ENCODE data around the gene POLR2L.

Gene POLR2L

GRCh38 chr11:826836-827145, 15.5 kb downstream of the POLR2L start:
- DNase-seq (ENCODE audit: low spot score) = no peak

DNA sequence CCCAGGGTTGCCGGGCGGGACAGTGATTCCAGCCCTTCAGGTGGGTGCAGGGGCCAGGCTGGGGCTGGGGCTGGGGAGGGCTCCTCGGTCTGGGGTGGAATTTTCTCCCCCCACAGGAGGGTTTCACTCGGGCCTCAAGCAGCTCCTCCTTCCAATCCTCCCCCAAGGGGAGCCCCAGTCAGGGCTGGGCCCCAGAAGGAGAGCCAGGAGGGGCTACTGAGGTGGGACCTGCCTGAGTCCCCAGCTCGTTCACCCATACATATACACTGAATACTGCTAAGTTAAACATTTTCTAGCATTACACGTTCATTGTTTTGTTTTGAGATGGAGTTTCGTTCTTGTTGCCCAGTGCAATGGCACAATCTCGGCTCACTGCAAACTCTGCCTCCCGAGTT, 16.1 kb downstream of the POLR2L start:
- no peak for DNase-seq (ENCODE audit: low spot score)

GRCh38 chr11:825366-826226, 16.7 kb downstream of the POLR2L start:
- DNase-seq (ENCODE audit: low spot score) = no peak

DNA sequence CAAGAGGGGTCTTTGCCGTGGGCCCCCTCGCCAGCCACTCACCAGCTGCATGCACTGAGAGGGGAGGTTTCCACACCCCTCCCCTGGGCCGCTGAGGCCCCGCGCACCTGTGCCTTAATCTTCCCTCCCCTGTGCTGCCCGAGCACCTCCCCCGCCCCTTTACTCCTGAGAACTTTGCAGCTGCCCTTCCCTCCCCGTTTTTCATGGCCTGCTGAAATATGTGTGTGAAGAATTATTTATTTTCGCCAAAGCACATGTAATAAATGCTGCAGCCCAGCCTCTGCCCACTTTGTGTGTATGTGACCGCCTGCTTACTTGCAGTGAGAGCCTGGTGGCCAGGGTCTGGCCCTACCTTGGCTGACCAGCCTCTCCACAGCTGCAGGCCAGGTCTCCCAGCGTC, 17.4 kb downstream of the POLR2L start:
- no peak for DNase-seq (ENCODE audit: low spot score)

- DNase-seq (ENCODE audit: low spot score) = peak; percentile 60
These were observed 17.9 kb downstream of the POLR2L start for GRCh38 chr11:824292-824880.

GRCh38 chr11:823441-824291, 18.7 kb downstream of the POLR2L start:
- DNase-seq (ENCODE audit: low spot score) = no peak

- no peak for DNase-seq (ENCODE audit: low spot score)
These were observed 20.6 kb downstream of the POLR2L start for GRCh38 chr11:821512-822371.

DNA sequence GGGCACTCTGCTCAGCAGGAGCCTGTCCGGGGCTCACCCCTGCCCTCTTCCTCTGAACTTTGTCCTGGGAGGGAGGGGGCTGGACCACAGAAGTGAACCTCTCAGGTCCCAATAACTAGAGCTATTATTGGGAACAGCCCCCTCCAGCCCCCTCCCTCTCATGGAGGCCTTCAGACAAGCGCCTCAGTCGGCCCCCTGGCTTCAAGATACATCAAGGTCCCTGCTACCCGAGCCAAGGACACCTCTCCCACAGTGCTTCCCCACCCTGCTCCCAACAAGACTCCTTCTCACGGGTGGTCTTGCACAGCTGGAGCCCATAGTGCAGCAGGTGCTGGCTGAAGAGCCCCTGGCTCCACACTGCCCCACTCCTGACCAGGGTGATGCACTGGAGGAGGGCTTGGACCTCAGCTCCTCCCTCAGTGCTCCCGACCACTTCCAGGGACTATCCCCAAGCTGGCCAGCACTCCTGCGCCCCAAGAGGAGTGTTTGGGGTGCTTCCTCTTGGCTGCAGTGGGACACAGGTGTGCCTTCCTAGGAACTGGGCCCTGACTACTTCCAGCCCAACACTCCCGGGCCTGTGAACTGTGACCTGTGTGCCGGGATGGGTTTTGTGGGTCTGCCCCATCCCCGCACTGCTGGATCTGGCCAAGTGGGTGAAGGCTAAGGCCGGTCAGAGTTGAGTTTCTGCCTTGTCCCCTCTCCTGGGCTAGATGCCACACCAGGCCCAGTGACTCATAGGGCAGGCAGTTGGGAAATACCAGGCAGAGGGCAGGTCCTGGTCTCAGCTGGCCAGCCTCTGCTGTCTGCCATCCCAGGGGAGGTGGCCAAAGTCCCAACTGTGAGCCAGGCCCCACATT, 21.4 kb downstream of the POLR2L start:
- DNase-seq (ENCODE audit: low spot score) = no peak

GRCh38 chr11:819943-820649, 22.2 kb downstream of the POLR2L start:
- DNase-seq (ENCODE audit: low spot score) = no peak

DNA sequence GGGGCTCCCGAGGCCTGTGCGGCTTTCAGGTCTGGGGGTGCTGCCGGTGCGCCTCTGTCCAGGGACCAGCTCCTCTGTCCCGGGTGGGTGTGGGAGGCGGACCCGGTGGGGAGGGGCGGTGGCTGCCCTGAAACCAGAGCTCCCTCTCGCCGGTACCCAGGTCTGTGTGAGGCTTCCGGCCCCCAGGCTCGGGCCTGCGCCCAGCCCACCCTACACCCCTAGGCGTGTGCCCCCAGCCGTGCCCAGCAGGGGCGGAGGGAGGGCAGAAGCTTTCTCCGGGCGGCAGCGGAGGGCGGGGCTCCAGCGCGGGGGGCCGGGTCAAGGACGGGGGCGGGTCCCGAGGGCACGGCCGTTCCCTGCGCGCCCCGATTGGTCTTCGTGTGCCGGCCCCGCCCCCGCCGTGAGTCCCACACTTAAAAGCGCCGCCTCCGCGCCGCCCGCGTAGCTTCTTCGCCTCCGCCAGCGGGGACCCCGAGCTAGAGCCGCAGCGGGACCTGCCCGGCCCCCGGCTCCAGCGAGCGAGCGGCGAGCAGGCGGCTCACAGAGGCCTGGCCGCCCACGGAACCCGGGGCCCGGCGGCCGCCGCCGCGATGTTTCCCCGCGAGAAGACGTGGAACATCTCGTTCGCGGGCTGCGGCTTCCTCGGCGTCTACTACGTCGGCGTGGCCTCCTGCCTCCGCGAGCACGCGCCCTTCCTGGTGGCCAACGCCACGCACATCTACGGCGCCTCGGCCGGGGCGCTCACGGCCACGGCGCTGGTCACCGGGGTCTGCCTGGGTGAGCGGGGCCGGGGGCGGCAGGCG, 23.0 kb downstream of the POLR2L start:
- peak; percentile 91 for DNase-seq (ENCODE audit: low spot score)

DNA sequence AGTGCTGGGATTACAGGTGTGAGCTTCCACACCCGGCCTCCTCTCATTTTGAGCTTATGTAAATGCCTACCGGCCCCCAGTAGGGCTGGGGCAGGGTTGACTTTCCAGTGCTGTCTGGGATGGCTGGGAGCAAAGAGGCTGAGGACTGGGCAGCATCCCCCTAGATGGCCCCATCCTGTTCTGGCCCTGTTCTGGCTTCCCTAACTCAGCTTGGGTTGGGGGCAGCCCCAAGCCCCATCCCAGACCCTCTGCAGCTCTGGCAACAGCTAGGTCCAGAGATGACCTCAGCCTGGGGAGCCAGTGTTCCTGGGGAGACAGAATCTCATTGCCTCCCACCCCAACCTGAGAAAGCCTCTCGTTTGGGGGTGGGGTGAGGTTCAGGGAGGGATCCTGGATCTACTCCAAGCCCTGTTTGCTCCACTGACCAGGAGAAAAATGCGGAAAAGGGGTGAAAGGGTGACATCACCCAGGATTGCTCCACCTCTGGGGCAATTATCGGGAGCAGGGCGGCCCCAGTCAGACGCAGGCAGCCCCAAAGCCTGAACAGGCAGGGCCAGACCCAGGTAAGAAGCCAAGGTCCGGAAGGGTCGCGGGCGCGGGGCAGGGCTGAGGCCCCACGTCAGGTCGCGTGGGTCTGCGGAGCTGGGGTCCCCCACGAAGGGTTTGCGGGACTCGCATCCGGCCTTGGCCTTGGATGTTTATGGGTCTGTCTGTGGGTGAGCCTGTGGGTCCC, 23.8 kb downstream of the POLR2L start, which contains the start of gene PNPLA2:
PNPLA2 (plus strand) TSS at position 519 of the 733 bp plus-strand sequence. CDS start 805 bp downstream, outside the sequence.
- no peak for DNase-seq (ENCODE audit: low spot score)

- no peak for DNase-seq (ENCODE audit: low spot score)
These were observed 25.9 kb downstream of the POLR2L start for GRCh38 chr11:816433-816779.

- DNase-seq (ENCODE audit: low spot score) = no peak
These were observed 26.5 kb downstream of the POLR2L start for GRCh38 chr11:815675-816432.

DNA sequence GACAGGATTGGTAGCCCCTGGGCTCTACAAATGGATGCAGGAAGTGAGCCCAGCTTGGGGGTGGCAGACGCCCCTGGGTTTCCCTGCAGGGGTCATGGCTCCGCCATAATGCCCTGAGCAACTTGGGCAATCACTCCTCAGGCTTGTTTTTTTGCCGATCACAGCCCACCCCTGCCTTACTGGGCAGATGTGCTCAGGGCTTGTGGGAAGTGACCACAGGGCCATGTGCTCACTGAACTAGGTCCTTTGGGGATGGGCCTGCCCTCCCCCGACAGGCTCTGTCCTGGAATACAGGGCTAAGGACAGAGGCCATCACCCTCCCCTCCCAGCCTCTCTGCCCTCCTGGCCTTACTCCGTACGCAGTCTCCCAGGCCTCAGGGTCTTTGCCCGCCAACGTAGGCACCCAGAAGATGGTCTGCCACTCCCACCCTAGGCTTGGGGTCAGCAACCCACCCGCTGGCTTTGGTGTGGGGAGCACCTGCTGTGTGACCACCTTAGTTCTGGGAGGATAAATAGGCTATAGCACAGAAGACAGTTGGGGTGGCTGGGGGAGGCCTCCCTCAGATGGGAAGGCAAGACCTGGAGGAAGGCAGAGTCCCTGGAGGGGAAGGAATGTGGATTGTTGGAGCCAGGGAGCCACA, 28.8 kb downstream of the POLR2L start:
- no peak for DNase-seq (ENCODE audit: low spot score)

- DNase-seq (ENCODE audit: low spot score) = no peak
These were observed 29.3 kb downstream of the POLR2L start for GRCh38 chr11:813072-813455.

DNA sequence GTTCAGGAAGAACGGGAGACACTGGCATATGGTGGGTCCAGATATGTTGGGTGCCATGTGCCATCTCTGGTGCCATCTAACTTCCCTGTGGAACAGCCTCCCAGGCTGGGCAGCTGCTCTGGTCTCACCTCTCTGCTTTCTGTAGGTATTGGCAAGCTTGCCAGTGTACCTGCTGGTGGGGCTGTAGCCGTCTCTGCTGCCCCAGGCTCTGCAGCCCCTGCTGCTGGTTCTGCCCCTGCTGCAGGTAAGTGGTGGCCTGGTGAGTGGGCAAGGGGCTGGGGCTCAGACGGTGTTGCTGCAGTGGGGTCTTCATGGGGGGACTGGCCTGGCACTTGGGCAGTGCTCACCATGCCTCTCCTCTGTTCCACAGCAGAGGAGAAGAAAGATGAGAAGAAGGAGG, 29.9 kb downstream of the POLR2L start:
- no peak for DNase-seq (ENCODE audit: low spot score)

- no peak for DNase-seq (ENCODE audit: low spot score)
These were observed 30.7 kb downstream of the POLR2L start for GRCh38 chr11:811446-812245.
